HCT116 (cell line): ENCODE data around the gene A4GNT. TPM values are rescaled to one million over a fixed set of nuclear protein-coding genes. Genes with fewer than 3 reads are reported as not detected.

ENCODE experiments used
- ATAC-seq: fragments of 200-7000 bp; cut with Tn5 transposase; 2 replicates; pipeline ENCODE4 v1.9.1; 2020; ENCODE audit warnings: mild to moderate bottlenecking, moderate library complexity
- BruUV-seq: library from RNA; stranded (reverse); fragments of 400-500 nt; replicated peaks from 2 replicates; lab custom pipeline; 2021; lab: Mats Ljungman, UMichigan
- CTCF ChIA-PET: fragments of 300-600 bp; sonication (Branson Sonifier 250); formaldehyde crosslinking; loops from one replicate; lab custom pipeline; 2021; ENCODE audit warnings: antibody characterized with exemption; lab: Charles Lee
- POLR2A ChIA-PET: fragments of 300-600, 350-600 bp; sonication (Branson Sonifier 250); formaldehyde crosslinking; loops from one replicate; lab custom pipeline; 2021; ENCODE audit warnings: antibody characterized with exemption; lab: Charles Lee
- RAD21 ChIA-PET, 2 experiments: fragments of 300-600 bp; sonication (Branson Sonifier 250); formaldehyde crosslinking; loops; one replicate each; lab custom pipeline; 2023; ENCODE audit warnings: low total read pairs in 2 of 2; ENCODE audit not compliant: uncharacterized antibody in 2 of 2, unreplicated experiment in 2 of 2, low non-redundant PET in 1 of 2; lab: Charles Lee
- DNase-seq: peaks from one replicate; pipeline ENCODE4 v3.0.0-alpha.2; 2010; ENCODE audit warnings: low read depth, low spot score
- H2AFZ ChIP-seq: fragments of 200-600 bp; shearing (Covaris generic), sonication (generic); 2 replicates; pipeline ENCODE4 v1.6.1; 2017; ENCODE audit warnings: low read depth, mixed run types, mixed read lengths, antibody characterized with exemption, low read length; ENCODE audit not compliant: poor library complexity, severe bottlenecking
- H3K27ac ChIP-seq: 2 replicates; pipeline ENCODE4 v1.5.1; 2012; ENCODE audit warnings: low read depth, low read length
- H3K27me3 ChIP-seq: fragments of 200-600 bp; sonication (generic); 2 replicates; pipeline ENCODE4 v1.6.1; 2016; ENCODE audit warnings: mixed run types, low read length, mixed read lengths; ENCODE audit not compliant: insufficient read depth
- H3K36me3 ChIP-seq, 2 experiments: fragments of 200-500 bp in 1 of 2; fragments of 200-600 bp in 1 of 2; sonication (Bioruptor generic) in 1 of 2; sonication (generic) in 1 of 2; 2 replicates each; pipeline versions ENCODE4 v1.5.1 to v1.6.1; 2014 to 2016; ENCODE audit warnings: low read length in 2 of 2, inconsistent platforms in 1 of 2, mixed read lengths in 1 of 2, mixed run types in 1 of 2; ENCODE audit not compliant: insufficient read depth in 2 of 2, control insufficient read depth in 1 of 2
- H3K4me1 ChIP-seq, 2 experiments: fragments of 200-600 bp in 1 of 2; sonication (generic) in 1 of 2; 2 replicates each; pipeline versions ENCODE4 v1.5.1 to v1.6.1; 2012 to 2017; ENCODE audit warnings: low read length in 2 of 2, inconsistent platforms in 1 of 2, mild to moderate bottlenecking in 1 of 2, mixed read lengths in 1 of 2, mixed run types in 1 of 2, moderate library complexity in 1 of 2; ENCODE audit not compliant: insufficient read depth in 2 of 2, control insufficient read depth in 1 of 2
- H3K4me2 ChIP-seq: fragments of 200-600 bp; sonication (generic); 2 replicates; pipeline ENCODE4 v1.6.1; 2017; ENCODE audit warnings: mixed run types, low read length, mixed read lengths
- H3K4me3 ChIP-seq, 2 experiments: fragments of 200-600 bp in 1 of 2; sonication (generic) in 1 of 2; replicated peaks in 1 of 2; 2 replicates each; pipeline ENCODE4 v1.5.1; 2011 to 2016; ENCODE audit warnings: low read length in 2 of 2, control low read depth in 1 of 2, low read depth in 1 of 2, mild to moderate bottlenecking in 1 of 2, mixed read lengths in 1 of 2, mixed run types in 1 of 2
- H3K79me2 ChIP-seq: fragments of 200-600 bp; sonication (generic); 2 replicates; pipeline ENCODE4 v1.6.1; 2017; ENCODE audit warnings: mild to moderate bottlenecking, mixed run types, low read length, moderate library complexity, mixed read lengths; ENCODE audit not compliant: insufficient read depth
- H3K9ac ChIP-seq: fragments of 200-600 bp; sonication (generic); 2 replicates; pipeline ENCODE4 v1.6.1; 2016; ENCODE audit warnings: low read length, mixed read lengths
- H3K9me2 ChIP-seq: fragments of 200-600 bp; sonication (generic), shearing (Covaris generic); 2 replicates; pipeline ENCODE4 v1.6.1; 2017; ENCODE audit warnings: mixed run types, mild to moderate bottlenecking, moderate library complexity; ENCODE audit not compliant: insufficient read depth
- H3K9me3 ChIP-seq, 2 experiments: fragments of 200-500 bp in 1 of 2; fragments of 200-600 bp in 1 of 2; sonication (Bioruptor generic) in 1 of 2; sonication (generic) in 1 of 2; 2 replicates each; pipeline ENCODE4 v1.6.1; 2014 to 2017; ENCODE audit warnings: low read length in 2 of 2, mixed read lengths in 2 of 2, inconsistent platforms in 1 of 2, low read depth in 1 of 2, mild to moderate bottlenecking in 1 of 2, mixed run types in 1 of 2, moderate library complexity in 1 of 2; ENCODE audit not compliant: control insufficient read depth in 1 of 2, insufficient read depth in 1 of 2
- H4K20me1 ChIP-seq: fragments of 200-600 bp; sonication (generic), shearing (Covaris generic); 2 replicates; pipeline ENCODE4 v1.6.1; 2017; ENCODE audit warnings: mixed run types, mild to moderate bottlenecking, moderate library complexity; ENCODE audit not compliant: insufficient read depth
- CBX3 ChIP-seq: IDR thresholded peaks from 2 replicates; pipeline ENCODE4 v1.6.1; 2012; ENCODE audit warnings: low read depth
- EGR1 ChIP-seq: IDR thresholded peaks from 2 replicates; pipeline ENCODE4 v1.6.1; 2012; ENCODE audit warnings: low read depth
- ELF1 ChIP-seq: IDR thresholded peaks from 2 replicates; pipeline ENCODE4 v1.6.1; 2012; ENCODE audit warnings: low read depth, borderline replicate concordance
- EZH2 ChIP-seq: fragments of 200-600 bp; sonication (generic); IDR thresholded peaks from 2 replicates; pipeline ENCODE4 v1.6.1; 2017; ENCODE audit warnings: antibody characterized with exemption, mixed run types
- EZH2phosphoT487 ChIP-seq: fragments of 200-600 bp; IDR thresholded peaks from 2 replicates; pipeline ENCODE4 v1.6.1; 2018; ENCODE audit warnings: antibody characterized with exemption, borderline replicate concordance
- FOSL1 ChIP-seq: IDR thresholded peaks from 2 replicates; pipeline ENCODE4 v1.6.1; 2012; ENCODE audit warnings: low read depth
- JUND ChIP-seq: IDR thresholded peaks from 2 replicates; pipeline ENCODE4 v1.6.1; 2012
- MAX ChIP-seq: IDR thresholded peaks from 2 replicates; pipeline ENCODE4 v1.6.1; 2012
- POLR2A ChIP-seq: IDR thresholded peaks from 2 replicates; pipeline ENCODE4 v1.7.0; 2011; ENCODE audit warnings: borderline replicate concordance; ENCODE audit not compliant: insufficient read depth, insufficient read length; ENCODE audit errors: extremely low read depth
- POLR2AphosphoS5 ChIP-seq: IDR thresholded peaks from 2 replicates; pipeline ENCODE4 v1.6.1; 2011; ENCODE audit warnings: mild to moderate bottlenecking, low read depth, low read length, moderate library complexity
- RAD21 ChIP-seq: IDR thresholded peaks from 2 replicates; pipeline ENCODE4 v1.6.1; 2012; ENCODE audit warnings: low read depth, mild to moderate bottlenecking
- REST ChIP-seq: IDR thresholded peaks from 2 replicates; pipeline ENCODE4 v1.6.1; 2012; ENCODE audit warnings: low read depth
- SIN3A ChIP-seq: IDR thresholded peaks from 2 replicates; pipeline ENCODE4 v1.6.1; 2012; ENCODE audit warnings: low read depth
- SP1 ChIP-seq: IDR thresholded peaks from 2 replicates; pipeline ENCODE4 v1.6.1; 2012; ENCODE audit warnings: low read depth
- SRF ChIP-seq: IDR thresholded peaks from 2 replicates; pipeline ENCODE4 v1.6.1; 2012; ENCODE audit warnings: low read depth
- YY1 ChIP-seq: IDR thresholded peaks from 2 replicates; pipeline ENCODE4 v1.6.1; 2011; ENCODE audit warnings: low read length, low read depth, moderate library complexity, mild to moderate bottlenecking; ENCODE audit not compliant: insufficient replicate concordance; ENCODE audit errors: extremely low read depth
- ZFX ChIP-seq: fragments of 450-650 bp; IDR thresholded peaks from 2 replicates; pipeline ENCODE4 v1.6.1; 2017
- intact Hi-C: fragments of 100-400 bp; cut with micrococcal nuclease; formaldehyde crosslinking; loops from 2 replicates; pipeline ENCODE4 v1.10.0; 2022
- total RNA-seq: library from RNA; stranded (reverse); gene quantifications from one replicate; pipeline ENCODE4 v1.2.1, GENCODE V29; 2021; ENCODE audit not compliant: unreplicated experiment

A4GNT gene
- total RNA-seq, 1 experiment from 2014 or later = not detected

- Histone ChIP-seq H3K9me3 (no peaks in the 10 kb centered on the region), H3K27me3 (no peaks in the 10 kb centered on the region), H2AFZ (no peak overlapping the region), H3K9me2 (no peaks in the 10 kb centered on the region), H3K4me1 (no peaks in the 10 kb centered on the region), H3K4me3 (no peak overlapping the region), H3K9ac (no peak overlapping the region), H4K20me1 (no peaks in the 10 kb centered on the region), H3K4me2 (no peak overlapping the region), H3K27ac (no peak overlapping the region), H3K36me3 (no peaks in the 10 kb centered on the region), H3K79me2 (no peaks in the 10 kb centered on the region)
- ATAC-seq = no peak
- RAD21 ChIA-PET = no interaction called here
- CTCF ChIA-PET = no interaction called here
- no peak for DNase-seq
- intact Hi-C loops = no loop called here
- no peak for TF ChIP-seq EZH2phosphoT487
- no peak for TF ChIP-seq EZH2
- no peak for TF ChIP-seq EGR1
- TF ChIP-seq CBX3 = no peak
- TF ChIP-seq POLR2AphosphoS5 = no peak
- no peak for TF ChIP-seq POLR2A
- no peak for TF ChIP-seq RAD21
- TF ChIP-seq ELF1 = no peak
- BruUV-seq = no TSS peak
- POLR2A ChIA-PET = no interaction called here
Observed at GRCh38 chr3:138135146-138135832, 3.1 kb upstream of the A4GNT start.

- H4K20me1 ChIP-seq = no peaks in the 10 kb centered on the region
- intact Hi-C loops = no loop called here
- no TSS peak for BruUV-seq
- peaks cover 8% of the 10 kb centered on the region in 2 experiments; a peak in 3 of 4 replicates for H3K4me1 ChIP-seq
- ATAC-seq (no peak), DNase-seq (no peak)
- ChIA-PET RAD21 (no interaction called here), POLR2A (interaction anchor here (0.7 kb wide), 1 partner anchor 47 kb away, joined by 3 read pairs; the partner anchor contains the start of gene DBR1), CTCF (interaction anchor here (1.4 kb wide), 1 partner anchor 9 kb away, joined by 5 read pairs; no protein-coding TSS in a partner anchor)
- no peak overlapping the region for H2AFZ ChIP-seq
- H3K36me3 ChIP-seq = no peaks in the 10 kb centered on the region
- H3K4me2 ChIP-seq = no peak overlapping the region
- H3K27me3 ChIP-seq = no peaks in the 10 kb centered on the region
- no peak overlapping the region for H3K27ac ChIP-seq
- H3K9me3 ChIP-seq = no peaks in the 10 kb centered on the region; a peak in 1 of 4 replicates
- H3K4me3 ChIP-seq = no peak overlapping the region
- H3K79me2 ChIP-seq = no peaks in the 10 kb centered on the region
- H3K9me2 ChIP-seq = no peaks in the 10 kb centered on the region
- no peak overlapping the region for H3K9ac ChIP-seq
- TF ChIP-seq CBX3 (no peak), SRF (no peak), POLR2A (no peak), EZH2phosphoT487 (no peak), MAX (no peak), YY1 (no peak), POLR2AphosphoS5 (no peak), RAD21 (no peak), EGR1 (no peak), JUND (no peak), SP1 (no peak), EZH2 (no peak), FOSL1 (no peak), ZFX (no peak), SIN3A (no peak), REST (no peak)
Observed at GRCh38 chr3:138127636-138128365, 4.4 kb downstream of the A4GNT start.
